Measurements from ENCODE around the gene CDCA7. TPM values are rescaled to one million over a fixed set of nuclear protein-coding genes. Genes with fewer than 3 reads are reported as not detected.

The CDCA7 gene
- total RNA-seq, 1 experiment from 2014 or later: 29.3 TPM

GRCh38 chr2:173404841-173405750, 50.4 kb downstream of the CDCA7 start:
- TF ChIP-seq EZH2 (IDR thresholded peaks at IDR 0.05; ENCODE audit: low read length, unreplicated experiment) (no peak), EZH2phosphoT487 (IDR thresholded peaks at IDR 0.05; ENCODE audit: borderline replicate concordance, low read length) (no peak), CTCF (conservative IDR thresholded peaks at IDR 0.05; ENCODE audit: low read depth, low read length) (no peak)
- ChIA-PET POLR2A (ENCODE audit: unreplicated experiment) (no interaction called here), CTCF (no interaction called here)
- Histone ChIP-seq H3K4me3 (ENCODE audit: low read length) (no peak overlapping the region), H3K27me3 (ENCODE audit: low read length) (no peaks in the 10 kb centered on the region), H3K27ac (ENCODE audit: low read length) (no peak overlapping the region), H3K4me2 (ENCODE audit: low read length) (no peak overlapping the region), H3F3A (ENCODE audit: low read length, unreplicated experiment) (no peaks in the 10 kb centered on the region), H3K9me3 (ENCODE audit: low read length) (no peaks in the 10 kb centered on the region), H3K79me2 (ENCODE audit: low read length) (no peaks in the 10 kb centered on the region), H3K9ac (ENCODE audit: low read length) (no peak overlapping the region), H3K36me3 (ENCODE audit: low read depth, low read length) (no peaks in the 10 kb centered on the region), H4K20me1 (ENCODE audit: low read length) (no peaks in the 10 kb centered on the region), H3K4me1 (ENCODE audit: insufficient read depth, low read length) (peaks cover 16% of the 10 kb centered on the region), H3K9me2 (replicated peaks; ENCODE audit: low read length) (no peaks in the 10 kb centered on the region), H2AFZ (ENCODE audit: low read length) (no peak overlapping the region)
- intact Hi-C loops (cut with micrococcal nuclease): loop anchor here (5.0 kb wide), 2 partner anchors 118 to 262 kb away; no protein-coding TSS in a partner anchor
- no TSS peak for BruUV-seq (replicated peaks)
- DNase-seq (no peak), ATAC-seq (no peak)

GRCh38 chr2:173407176-173407575, 52.5 kb downstream of the CDCA7 start:
- DNase-seq (no peak), ATAC-seq (no peak)
- Histone ChIP-seq H3K4me3 (ENCODE audit: low read length) (no peak overlapping the region), H3K27me3 (ENCODE audit: low read length) (no peaks in the 10 kb centered on the region), H3K9me2 (replicated peaks; ENCODE audit: low read length) (no peaks in the 10 kb centered on the region), H3K27ac (ENCODE audit: low read length) (no peak overlapping the region), H3K36me3 (ENCODE audit: low read depth, low read length) (no peaks in the 10 kb centered on the region), H3K79me2 (ENCODE audit: low read length) (no peaks in the 10 kb centered on the region), H3K9ac (ENCODE audit: low read length) (no peak overlapping the region), H3K4me2 (ENCODE audit: low read length) (no peak overlapping the region), H4K20me1 (ENCODE audit: low read length) (no peaks in the 10 kb centered on the region), H2AFZ (ENCODE audit: low read length) (no peak overlapping the region), H3K4me1 (ENCODE audit: insufficient read depth, low read length) (peaks cover 5% of the 10 kb centered on the region; the same call in 1 of the 2 replicates), H3F3A (ENCODE audit: low read length, unreplicated experiment) (no peaks in the 10 kb centered on the region), H3K9me3 (ENCODE audit: low read length) (no peaks in the 10 kb centered on the region)
- no TSS peak for BruUV-seq (replicated peaks)
- CTCF ChIA-PET: no interaction called here
- intact Hi-C loops (cut with micrococcal nuclease): no loop called here
- TF ChIP-seq EZH2phosphoT487 (IDR thresholded peaks at IDR 0.05; ENCODE audit: borderline replicate concordance, low read length): no peak
- TF ChIP-seq EZH2 (IDR thresholded peaks at IDR 0.05; ENCODE audit: low read length, unreplicated experiment): no peak
- no peak for TF ChIP-seq CTCF (conservative IDR thresholded peaks at IDR 0.05; ENCODE audit: low read depth, low read length)
- POLR2A ChIA-PET (ENCODE audit: unreplicated experiment): no interaction called here

DNA sequence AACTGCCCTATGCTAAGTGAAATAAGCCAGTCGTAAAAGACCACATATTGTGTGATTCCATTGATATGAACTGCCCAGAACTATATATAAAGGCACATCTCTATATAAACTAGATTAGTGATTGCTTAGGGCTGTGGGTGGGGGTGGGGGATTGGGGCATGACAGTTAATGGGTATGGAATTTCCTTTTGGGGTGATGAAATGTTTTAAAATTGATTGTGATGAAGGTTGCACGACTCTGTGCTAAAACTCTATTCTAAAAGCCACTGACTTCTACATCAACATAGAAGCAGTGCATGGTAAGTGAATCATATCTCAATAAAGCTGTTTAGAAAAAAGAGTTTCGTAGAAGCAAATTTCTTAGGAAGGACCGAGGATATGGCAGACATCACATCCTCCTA, 53.0 kb downstream of the CDCA7 start:
- TF ChIP-seq EZH2phosphoT487 (IDR thresholded peaks at IDR 0.05; ENCODE audit: borderline replicate concordance, low read length) (no peak), EZH2 (IDR thresholded peaks at IDR 0.05; ENCODE audit: low read length, unreplicated experiment) (no peak), CTCF (conservative IDR thresholded peaks at IDR 0.05; ENCODE audit: low read depth, low read length) (no peak)
- H3F3A ChIP-seq (ENCODE audit: low read length, unreplicated experiment): no peaks in the 10 kb centered on the region
- no peak overlapping the region for H3K9ac ChIP-seq (ENCODE audit: low read length)
- H4K20me1 ChIP-seq (ENCODE audit: low read length): no peaks in the 10 kb centered on the region
- no peaks in the 10 kb centered on the region for H3K27me3 ChIP-seq (ENCODE audit: low read length)
- H3K4me3 ChIP-seq (ENCODE audit: low read length): no peak overlapping the region
- no peak overlapping the region for H3K27ac ChIP-seq (ENCODE audit: low read length)
- H3K9me3 ChIP-seq (ENCODE audit: low read length): no peaks in the 10 kb centered on the region
- H3K4me2 ChIP-seq (ENCODE audit: low read length): no peak overlapping the region
- no TSS peak for BruUV-seq (replicated peaks)
- peaks cover 3% of the 10 kb centered on the region; the same call in 1 of the 2 replicates for H3K4me1 ChIP-seq (ENCODE audit: insufficient read depth, low read length)
- ChIA-PET POLR2A (ENCODE audit: unreplicated experiment) (no interaction called here), CTCF (no interaction called here)
- ATAC-seq (no peak), DNase-seq (no peak)
- H3K9me2 ChIP-seq (replicated peaks; ENCODE audit: low read length): no peaks in the 10 kb centered on the region
- no peaks in the 10 kb centered on the region for H3K36me3 ChIP-seq (ENCODE audit: low read depth, low read length)
- intact Hi-C loops (cut with micrococcal nuclease): no loop called here
- H3K79me2 ChIP-seq (ENCODE audit: low read length): no peaks in the 10 kb centered on the region
- H2AFZ ChIP-seq (ENCODE audit: low read length): no peak overlapping the region

Data from PC-3 (cell line).